ENCODE measurements around the gene WDFY2. TPM values are rescaled to one million over a fixed set of nuclear protein-coding genes. Genes with fewer than 3 reads are reported as not detected.

The WDFY2 gene
- total RNA-seq, 1 donor from 2014 or later: 11.1 TPM

DNA sequence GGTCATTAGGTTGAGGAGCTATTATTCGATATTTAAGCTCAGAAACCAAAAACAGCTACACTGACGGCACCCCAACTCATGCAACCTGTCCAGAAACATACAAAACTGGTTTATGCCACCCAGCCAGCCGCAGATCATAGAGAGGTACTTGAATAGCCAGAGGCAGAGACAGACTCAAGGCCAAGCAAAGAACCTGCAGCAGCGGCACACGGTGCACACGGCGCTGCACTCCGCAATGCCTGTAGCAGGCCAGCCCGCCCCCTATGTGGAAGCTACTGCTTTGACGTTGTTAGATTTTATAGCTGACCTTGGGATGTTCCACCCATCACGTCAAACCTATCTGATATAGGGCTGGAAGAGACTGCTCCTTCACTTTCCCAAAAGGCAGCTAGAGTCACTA lies 231.6 kb downstream of the WDFY2 start:
- intact Hi-C loops (cut with micrococcal nuclease): loop anchor here (1.0 to 5.0 kb wide), 6 partner anchors 12 to 385 kb away; partner anchors contain the start of genes ALG11, ATP7B and DHRS12
- no peak for DNase-seq
- Mint-ChIP-seq H3K4me3 (no peak overlapping the region), H3K9me3 (no peaks in the 10 kb centered on the region), H3K27ac (no peak overlapping the region), H3K36me3 (ENCODE audit: low read depth) (no peaks in the 10 kb centered on the region), H3K4me1 (peaks cover 53% of the 10 kb centered on the region), H3K27me3 (peaks cover 5% of the 10 kb centered on the region)

DNA sequence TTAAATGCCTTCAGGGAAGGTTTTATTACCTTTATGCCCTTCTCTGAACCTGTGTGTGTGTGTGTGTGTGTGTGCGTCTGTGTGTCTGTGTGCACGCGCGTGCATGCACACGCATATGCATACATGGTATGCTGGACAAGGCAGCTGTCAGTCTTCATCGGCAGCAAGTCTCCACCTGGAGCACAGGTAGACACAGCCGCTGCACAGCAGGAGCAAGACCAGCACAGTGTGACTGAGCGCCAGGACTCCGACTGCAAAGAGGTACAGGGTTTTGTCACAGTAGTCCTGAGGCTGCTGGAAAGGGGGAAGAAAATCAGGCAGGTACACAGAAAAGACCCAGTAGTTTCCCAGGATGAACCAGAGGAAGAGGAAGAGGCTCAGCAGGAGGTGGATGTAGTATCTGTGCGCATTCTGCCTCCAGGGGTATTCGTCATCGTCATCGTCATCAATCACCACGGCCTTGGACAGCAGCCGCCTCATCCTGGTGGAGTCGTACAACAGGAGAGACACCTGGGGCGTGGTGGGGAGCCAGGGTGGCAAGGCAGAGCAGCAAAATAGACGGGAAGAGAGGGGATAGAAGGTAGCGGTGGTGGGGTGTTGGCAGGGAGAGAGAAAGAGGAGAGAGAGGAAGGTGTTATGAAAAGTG lies 232.5 kb downstream of the WDFY2 start:
- H3K27ac Mint-ChIP-seq: no peak overlapping the region
- intact Hi-C loops (cut with micrococcal nuclease): loop anchor here (5.0 kb wide), 1 partner anchor 196 kb away; the partner anchor contains the start of genes ALG11 and ATP7B
- no peaks in the 10 kb centered on the region for H3K36me3 Mint-ChIP-seq (ENCODE audit: low read depth)
- H3K4me1 Mint-ChIP-seq: peaks cover 56% of the 10 kb centered on the region
- no peak for DNase-seq
- peaks cover 5% of the 10 kb centered on the region for H3K27me3 Mint-ChIP-seq
- H3K4me3 Mint-ChIP-seq: no peak overlapping the region
- H3K9me3 Mint-ChIP-seq: no peaks in the 10 kb centered on the region

Other genes starting within 250 kb of the WDFY2 start
- gene SERPINE3, start 244.8 kb upstream of the WDFY2 start, total RNA-seq: not detected in 2 replicates
- 63.5 and 68.6 TPM in 2 replicates for gene INTS6, start 131.4 kb upstream of the WDFY2 start, total RNA-seq
- 3.2 and 3.9 TPM in 2 replicates for gene DHRS12, start 219.7 kb downstream of the WDFY2 start, total RNA-seq

All from activated CD4-positive, alpha-beta T cell treated with anti-CD3 and anti-CD28 coated beads, Interleukin-2, amount 10 ng/mL, durations not matched to agents 24 days and 14 days (primary cell).